AG04449 (cell line): ENCODE measurements around the gene MPC1L.
A peak's percentile ranks its signal among the peaks of the same experiment; 100 is the strongest.

ENCODE experiments used
- CTCF ChIA-PET: fragments of 350-600 bp; formaldehyde crosslinking; extraction: SDS; loops from one replicate; lab custom pipeline; 2021; ENCODE audit warnings: antibody characterized with exemption; lab: Yijun Ruan, JAX
- POLR2A ChIA-PET: fragments of 400-600, 350-600 bp; formaldehyde crosslinking; extraction: SDS; loops from one replicate; lab custom pipeline; 2020; ENCODE audit warnings: antibody characterized with exemption, inconsistent platforms; lab: Yijun Ruan, JAX
- DNase-seq: peaks from one replicate; pipeline ENCODE4 v3.0.0-alpha.2; 2010; ENCODE audit warnings: low read depth, low spot score
- H3K4me3 ChIP-seq: 2 replicates; pipeline ENCODE4 v1.5.1; 2011; ENCODE audit warnings: low read depth, mild to moderate bottlenecking, control low read depth, low read length
- CTCF ChIP-seq: IDR thresholded peaks from one replicate; pipeline ENCODE4 v1.5.1; 2011; ENCODE audit warnings: mild to moderate bottlenecking, moderate library complexity, low read length, control low read depth, inconsistent platforms; ENCODE audit not compliant: insufficient read depth; ENCODE audit errors: missing control alignments

MPC1L gene

DNA sequence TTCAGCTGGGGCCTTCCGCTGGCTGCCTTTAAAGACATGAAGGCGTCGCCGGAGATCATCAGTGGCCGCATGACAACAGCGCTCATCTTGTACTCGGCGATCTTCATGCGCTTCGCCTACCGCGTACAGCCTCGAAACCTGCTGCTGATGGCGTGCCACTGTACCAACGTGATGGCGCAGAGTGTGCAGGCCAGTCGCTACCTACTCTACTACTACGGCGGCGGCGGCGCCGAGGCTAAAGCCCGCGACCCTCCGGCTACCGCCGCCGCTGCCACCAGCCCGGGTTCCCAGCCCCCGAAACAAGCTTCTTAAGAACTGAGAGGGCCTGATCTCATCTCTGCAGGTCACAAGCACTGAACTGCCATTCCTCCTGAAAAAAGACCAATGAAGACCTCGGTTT is 437 bp downstream of the MPC1L start:
- ChIA-PET POLR2A (no interaction called here), CTCF (interaction anchor here (0.8 kb wide), 1 partner anchor 79 kb away, joined by 4 read pairs; no protein-coding TSS in a partner anchor)
- no peak for TF ChIP-seq CTCF

DNA sequence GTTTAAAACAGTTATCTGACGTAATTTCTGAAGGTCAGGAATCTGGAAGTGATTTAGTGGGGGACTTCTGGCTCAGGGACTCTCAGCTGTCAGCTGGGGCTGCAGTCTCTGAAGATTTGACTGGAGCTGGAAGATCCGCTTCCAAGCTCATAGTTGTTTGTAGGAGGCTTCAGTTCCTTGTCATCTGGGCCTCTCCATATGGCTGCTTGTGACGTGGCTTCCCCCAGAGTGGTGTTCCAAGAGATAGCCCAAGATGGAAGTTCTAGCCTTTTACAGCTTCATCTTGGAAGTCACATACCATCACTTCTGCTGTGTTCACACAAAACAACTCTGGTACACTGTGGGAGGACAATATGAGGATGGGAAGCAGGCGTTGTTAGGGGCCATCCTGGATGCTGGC is 2.1 kb downstream of the MPC1L start:
- H3K4me3 ChIP-seq = no peak overlapping the region
- TF ChIP-seq CTCF = no peak
- no peak for DNase-seq
- POLR2A ChIA-PET = no interaction called here
- CTCF ChIA-PET = no interaction called here

More for the DNA sequence above, 437 bp downstream of the MPC1L start:
- no peak for DNase-seq
- H3K4me3 ChIP-seq = no peak overlapping the region

- DNase-seq = no peak
- POLR2A ChIA-PET = no interaction called here
These were observed 5.3 kb downstream of the MPC1L start for GRCh38 chrX:40628506-40628905.

GRCh38 chrX:40632199-40632598 is 9.0 kb downstream of the MPC1L start:
- no peak for TF ChIP-seq CTCF
- CTCF ChIA-PET = no interaction called here
- H3K4me3 ChIP-seq = no peak overlapping the region
- POLR2A ChIA-PET = no interaction called here
- DNase-seq = no peak

More at GRCh38 chrX:40628506-40628905, 5.3 kb downstream of the MPC1L start:
- no peak overlapping the region for H3K4me3 ChIP-seq
- CTCF ChIA-PET = interaction anchor here (1.8 kb wide), 1 partner anchor 84 kb away, joined by 4 read pairs; no protein-coding TSS in a partner anchor
- no peak for TF ChIP-seq CTCF

DNA sequence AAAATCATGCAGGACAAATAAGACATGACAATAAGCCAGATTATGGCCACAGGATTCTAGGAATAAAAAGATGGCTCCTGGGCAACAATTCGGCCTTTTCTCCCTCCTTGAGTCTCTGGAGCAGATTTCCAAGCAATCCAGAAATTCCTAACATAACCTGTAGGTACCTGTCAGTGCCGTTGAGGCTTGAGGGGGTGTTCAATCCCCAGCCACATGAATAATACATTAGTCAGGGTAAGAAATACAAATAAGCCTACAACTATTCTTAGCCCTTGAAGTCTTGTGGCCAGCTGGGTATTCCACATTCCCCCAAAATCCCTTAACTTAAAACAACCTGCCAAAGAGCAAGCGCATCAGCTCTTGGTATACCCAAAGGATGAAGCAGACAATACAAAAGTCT is 14.5 kb downstream of the MPC1L start:
- CTCF ChIA-PET = interaction anchor here (1.4 kb wide), 1 partner anchor 93 kb away, joined by 3 read pairs; no protein-coding TSS in a partner anchor
- no peak for DNase-seq
- POLR2A ChIA-PET = no interaction called here
- H3K4me3 ChIP-seq = no peak overlapping the region
- no peak for TF ChIP-seq CTCF

DNA sequence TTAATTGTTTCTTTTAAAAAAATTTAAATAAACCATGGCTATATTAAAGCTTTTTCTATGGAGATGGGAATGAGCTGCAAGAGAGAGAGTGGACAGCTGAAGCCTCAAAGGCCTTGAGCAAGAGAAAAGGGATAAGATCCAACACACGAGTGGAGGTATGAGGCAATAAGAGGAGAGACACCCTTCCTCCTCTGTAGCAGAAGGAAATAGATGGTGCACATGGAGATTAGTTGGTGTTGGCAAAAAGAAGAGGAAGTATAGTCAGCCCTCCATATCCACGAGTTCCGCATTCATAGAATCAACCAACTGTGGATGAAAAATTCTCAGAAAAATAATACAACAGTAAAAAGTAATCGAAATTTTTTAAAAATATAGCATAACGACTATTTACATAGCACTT is 20.9 kb downstream of the MPC1L start:
- TF ChIP-seq CTCF = no peak
- DNase-seq = no peak
- peak overlapping the region; percentile 54 for H3K4me3 ChIP-seq
- POLR2A ChIA-PET = no interaction called here
- CTCF ChIA-PET = interaction anchor here (2.0 kb wide), 1 partner anchor 100 kb away, joined by 10 read pairs; no protein-coding TSS in a partner anchor
